Endothelial cell of umbilical vein (primary cell): ENCODE data around the gene CLEC16A.

ENCODE experiments used
- FOS ChIP-seq: IDR thresholded peaks from 2 replicates; pipeline ENCODE4 v1.6.1; 2011; ENCODE audit warnings: mild to moderate bottlenecking, low read length, moderate library complexity, borderline replicate concordance; ENCODE audit not compliant: insufficient read depth
- POLR2AphosphoS5 ChIP-seq: IDR thresholded peaks from 2 replicates; pipeline ENCODE4 v1.6.1; 2012; ENCODE audit warnings: low read depth, mild to moderate bottlenecking, control low read depth, low read length, moderate library complexity; ENCODE audit not compliant: insufficient read depth
- TF ChIP-seq, protein P1 (sequence below), 2 donors: IDR thresholded peaks; 1 replicate in 1 of 2; 2 replicates in 1 of 2; pipeline ENCODE4 v1.5.1; 2011; ENCODE audit warnings: low read length in 2 of 2, mild to moderate bottlenecking in 2 of 2, moderate library complexity in 2 of 2, control low read depth in 1 of 2, inconsistent platforms in 1 of 2, low read depth in 1 of 2; ENCODE audit not compliant: insufficient read depth in 1 of 2; ENCODE audit errors: extremely low read depth in 1 of 2

DNA sequence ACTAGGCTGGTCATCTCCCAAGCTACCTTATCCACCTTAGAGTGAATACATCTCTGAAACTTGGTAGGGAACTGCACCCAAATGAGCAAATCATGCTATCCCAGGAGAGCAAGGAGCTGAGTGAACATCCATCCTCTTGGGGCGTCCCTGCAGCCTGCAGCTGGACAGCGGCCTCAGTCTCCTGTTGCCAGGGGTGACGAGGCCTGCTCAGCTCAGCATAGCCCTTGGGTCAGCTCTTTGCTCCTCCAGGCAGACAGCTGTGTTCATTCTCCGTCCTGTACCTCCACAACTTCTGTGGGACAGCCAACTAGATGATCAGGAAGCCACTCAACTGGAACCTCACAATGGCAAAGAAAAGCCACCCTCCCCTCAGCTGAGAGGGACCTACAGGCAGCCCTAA lies 199.8 kb downstream of the CLEC16A start:
- TF ChIP-seq, protein P1, sequence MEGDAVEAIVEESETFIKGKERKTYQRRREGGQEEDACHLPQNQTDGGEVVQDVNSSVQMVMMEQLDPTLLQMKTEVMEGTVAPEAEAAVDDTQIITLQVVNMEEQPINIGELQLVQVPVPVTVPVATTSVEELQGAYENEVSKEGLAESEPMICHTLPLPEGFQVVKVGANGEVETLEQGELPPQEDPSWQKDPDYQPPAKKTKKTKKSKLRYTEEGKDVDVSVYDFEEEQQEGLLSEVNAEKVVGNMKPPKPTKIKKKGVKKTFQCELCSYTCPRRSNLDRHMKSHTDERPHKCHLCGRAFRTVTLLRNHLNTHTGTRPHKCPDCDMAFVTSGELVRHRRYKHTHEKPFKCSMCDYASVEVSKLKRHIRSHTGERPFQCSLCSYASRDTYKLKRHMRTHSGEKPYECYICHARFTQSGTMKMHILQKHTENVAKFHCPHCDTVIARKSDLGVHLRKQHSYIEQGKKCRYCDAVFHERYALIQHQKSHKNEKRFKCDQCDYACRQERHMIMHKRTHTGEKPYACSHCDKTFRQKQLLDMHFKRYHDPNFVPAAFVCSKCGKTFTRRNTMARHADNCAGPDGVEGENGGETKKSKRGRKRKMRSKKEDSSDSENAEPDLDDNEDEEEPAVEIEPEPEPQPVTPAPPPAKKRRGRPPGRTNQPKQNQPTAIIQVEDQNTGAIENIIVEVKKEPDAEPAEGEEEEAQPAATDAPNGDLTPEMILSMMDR (IDR thresholded peaks at IDR 0.05; ENCODE audit: extremely low read depth in 1 of 2, insufficient read depth in 1 of 2, low read depth in 1 of 2, low read length in 2 of 2), result no peak
- TF ChIP-seq POLR2AphosphoS5 (no peak), FOS (no peak)
